HepG2 (cell line): ENCODE results near the gene RSL1D1. TPM values are rescaled to one million over a fixed set of nuclear protein-coding genes. Genes with fewer than 3 reads are reported as not detected.
A peak's percentile ranks its signal among the peaks of the same experiment; 100 is the strongest.

Source experiments
- ARNTL ChIP-seq: sonication (generic); formaldehyde crosslinking; IDR thresholded peaks from 2 replicates; pipeline ENCODE4 v1.4.0; 2020; ENCODE audit warnings: mild to moderate bottlenecking, missing genetic modification reagents
- ELF1 ChIP-seq: sonication (generic); formaldehyde crosslinking; IDR thresholded peaks from 2 replicates; pipeline ENCODE4 v1.4.0; 2020; ENCODE audit warnings: missing genetic modification reagents
- ELF4 ChIP-seq: sonication (generic); formaldehyde crosslinking; IDR thresholded peaks from 2 replicates; pipeline ENCODE4 v1.5.0; 2020; ENCODE audit warnings: missing genetic modification reagents, mild to moderate bottlenecking, moderate library complexity, borderline replicate concordance
- MBNL3 ChIP-seq: fragments of 250-450 bp; sonication (Bioruptor Pico); conservative IDR thresholded peaks from 2 replicates; pipeline ENCODE4 v1.8.0; 2022; ENCODE audit warnings: mild to moderate bottlenecking, inconsistent platforms
- NFE2 ChIP-seq: sonication (generic); formaldehyde crosslinking; IDR thresholded peaks from 2 replicates; pipeline ENCODE4 v1.4.0; 2020; ENCODE audit warnings: missing genetic modification reagents
- PAWR ChIP-seq: sonication (generic); formaldehyde crosslinking; IDR thresholded peaks from 2 replicates; pipeline ENCODE4 v1.4.0; 2020; ENCODE audit warnings: missing genetic modification reagents, mild to moderate bottlenecking, borderline replicate concordance
- RBM22 ChIP-seq: fragments of 200-400 bp; formaldehyde crosslinking; optimal IDR thresholded peaks from 2 replicates; pipeline ENCODE3; 2017; ENCODE audit warnings: mild to moderate bottlenecking, low read length, moderate library complexity
- RFXAP ChIP-seq: sonication (generic); formaldehyde crosslinking; IDR thresholded peaks from 2 replicates; pipeline ENCODE4 v1.4.0; 2020; ENCODE audit warnings: missing genetic modification reagents, borderline replicate concordance
- SP1 ChIP-seq, 2 experiments: fragments of 450-650 bp in 1 of 2; sonication (generic) in 1 of 2; formaldehyde crosslinking in 1 of 2; IDR thresholded peaks; 2 replicates each; pipeline versions ENCODE4 v1.4.0 to v1.6.1; 2016 to 2020; ENCODE audit warnings: missing genetic modification reagents in 1 of 2
- TBP ChIP-seq: sonication (generic); formaldehyde crosslinking; IDR thresholded peaks from 2 replicates; pipeline ENCODE4 v1.5.0; 2020; ENCODE audit warnings: missing genetic modification reagents
- ZFP37 ChIP-seq: sonication (generic); formaldehyde crosslinking; IDR thresholded peaks from 2 replicates; pipeline ENCODE4 v1.4.0; 2020; ENCODE audit warnings: missing genetic modification reagents, borderline replicate concordance
- ZNF432 ChIP-seq: sonication (generic); formaldehyde crosslinking; IDR thresholded peaks from 2 replicates; pipeline ENCODE4 v1.5.0; 2020; ENCODE audit warnings: missing genetic modification reagents, mild to moderate bottlenecking, borderline replicate concordance
- ZNF557 ChIP-seq: sonication (generic); formaldehyde crosslinking; IDR thresholded peaks from 2 replicates; pipeline ENCODE4 v1.4.0; 2020; ENCODE audit warnings: missing genetic modification reagents
- ZNF720 ChIP-seq: sonication (generic); formaldehyde crosslinking; IDR thresholded peaks from 2 replicates; pipeline ENCODE4 v1.4.0; 2020; ENCODE audit warnings: missing genetic modification reagents
- ZNF816 ChIP-seq: sonication (generic); formaldehyde crosslinking; IDR thresholded peaks from 2 replicates; pipeline ENCODE4 v1.8.0; 2022; ENCODE audit warnings: missing genetic modification reagents, mild to moderate bottlenecking, borderline replicate concordance
- polyA plus RNA-seq, 8 experiments: library from polyadenylated mRNA; depleted of rRNA in 3 of 8; stranded (reverse) in 7 of 8; unstranded in 1 of 8; fragments of >200 nt; fragmentation: Illumina TruSeq in 4 of 8; extraction: Trizol in 4 of 8; gene quantifications; 2 replicates each; pipeline versions ENCODE4 v1.2.1 to v1.2.3, GENCODE V29; 2011 to 2016; ENCODE audit warnings: low read depth in 4 of 8, missing spikeins in 1 of 8, mixed read lengths in 1 of 8; ENCODE audit not compliant: insufficient read depth in 1 of 8
- total RNA-seq, 5 experiments: library from RNA; depleted of rRNA; stranded (reverse); fragments of >200 nt; fragmentation: Illumina TruSeq; extraction: Trizol; gene quantifications; 2 replicates each; pipeline ENCODE4 v1.2.3, GENCODE V29; 2016; ENCODE audit warnings: low read depth in 1 of 5
- TF ChIP-seq, protein P1 (sequence below): sonication (generic); formaldehyde crosslinking; IDR thresholded peaks from 2 replicates; pipeline ENCODE4 v1.4.0; 2020; ENCODE audit warnings: missing genetic modification reagents, borderline replicate concordance
- TF ChIP-seq, protein P2 (sequence below): sonication (generic); formaldehyde crosslinking; IDR thresholded peaks from 2 replicates; pipeline ENCODE4 v1.5.1; 2020; ENCODE audit warnings: mild to moderate bottlenecking, missing genetic modification reagents, moderate library complexity
- TF ChIP-seq, protein P3 (sequence below): sonication (generic); formaldehyde crosslinking; IDR thresholded peaks from 2 replicates; pipeline ENCODE4 v1.4.0; 2020; ENCODE audit warnings: missing genetic modification reagents, borderline replicate concordance
- TF ChIP-seq, protein P4 (sequence below): sonication (generic); formaldehyde crosslinking; conservative IDR thresholded peaks from 2 replicates; pipeline ENCODE4 v1.8.0; 2022; ENCODE audit warnings: low read depth, missing genetic modification reagents
- TF ChIP-seq, protein P5 (sequence below): sonication (generic); formaldehyde crosslinking; IDR thresholded peaks from 2 replicates; pipeline ENCODE4 v1.5.0; 2020; ENCODE audit warnings: mild to moderate bottlenecking, missing genetic modification reagents, borderline replicate concordance

Gene RSL1D1
- total and polyA plus RNA-seq, 2 of the 13 experiments (the other 11 are each of a cell fraction or from before 2014, with no cell fraction given) = 187 to 343 TPM

DNA sequence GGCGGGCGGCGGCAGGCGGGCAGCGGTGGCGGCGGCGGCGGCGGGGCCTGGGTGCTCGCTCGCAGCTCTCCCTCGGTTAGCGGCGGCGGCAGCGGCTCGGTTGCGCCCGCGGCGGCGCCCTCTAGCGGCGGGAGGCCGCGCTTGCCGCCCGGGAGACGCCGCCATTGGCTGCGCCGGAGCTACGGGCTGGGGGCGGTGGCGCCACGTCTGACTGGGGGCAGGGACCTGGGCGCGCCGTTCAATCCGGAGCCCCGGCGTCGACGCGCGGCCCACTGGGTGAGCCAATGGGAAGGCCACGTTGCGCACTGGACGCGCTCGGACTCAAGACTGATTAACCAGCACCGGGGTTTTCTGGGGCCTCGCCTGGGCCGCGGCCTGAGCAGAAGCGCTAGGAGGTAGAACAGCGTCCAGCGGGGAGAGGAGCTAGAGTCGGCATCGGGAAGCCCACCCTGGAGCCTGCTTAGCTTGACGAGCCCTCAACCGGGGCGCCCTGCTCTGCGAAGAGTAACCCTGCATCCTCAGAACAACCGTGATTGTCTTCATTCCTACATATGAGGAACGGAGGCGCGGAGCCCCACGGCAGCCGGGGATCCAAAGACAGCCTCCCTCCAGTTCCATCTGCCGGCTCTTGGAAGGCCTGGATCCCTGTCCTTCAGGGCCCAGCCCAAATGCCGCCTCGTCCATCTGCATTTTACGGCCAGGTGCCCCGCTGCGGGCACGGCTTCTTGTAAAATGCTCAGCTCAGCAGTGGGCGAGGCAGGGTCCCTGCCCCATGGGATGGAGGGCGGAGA, 54.0 kb downstream of the RSL1D1 start, which contains the start of gene ZC3H7A (continued):
- TF ChIP-seq SP1 (IDR thresholded peaks at IDR 0.05) (no peak), SP1 (CRISPR knock-in tag; IDR thresholded peaks at IDR 0.05) (peak; percentile 87), ZNF432 (CRISPR knock-in tag) (no peak), TBP (CRISPR knock-in tag) (no peak), NFE2 (CRISPR knock-in tag) (no peak; the same call in none of the 2 replicates), RFXAP (peak; percentile 97), ARNTL (peak; percentile 79), RBM22 (no peak), PAWR (CRISPR knock-in tag) (peak; percentile 99), MBNL3 (no peak), ZNF557 (CRISPR knock-in tag) (peak; percentile 98), ZNF720 (no peak), ZNF816 (CRISPR knock-in tag) (peak; percentile 99), ZFP37 (peak; percentile 96), ELF1 (peak; percentile 62), ELF4 (no peak)
- TF ChIP-seq, protein P1, sequence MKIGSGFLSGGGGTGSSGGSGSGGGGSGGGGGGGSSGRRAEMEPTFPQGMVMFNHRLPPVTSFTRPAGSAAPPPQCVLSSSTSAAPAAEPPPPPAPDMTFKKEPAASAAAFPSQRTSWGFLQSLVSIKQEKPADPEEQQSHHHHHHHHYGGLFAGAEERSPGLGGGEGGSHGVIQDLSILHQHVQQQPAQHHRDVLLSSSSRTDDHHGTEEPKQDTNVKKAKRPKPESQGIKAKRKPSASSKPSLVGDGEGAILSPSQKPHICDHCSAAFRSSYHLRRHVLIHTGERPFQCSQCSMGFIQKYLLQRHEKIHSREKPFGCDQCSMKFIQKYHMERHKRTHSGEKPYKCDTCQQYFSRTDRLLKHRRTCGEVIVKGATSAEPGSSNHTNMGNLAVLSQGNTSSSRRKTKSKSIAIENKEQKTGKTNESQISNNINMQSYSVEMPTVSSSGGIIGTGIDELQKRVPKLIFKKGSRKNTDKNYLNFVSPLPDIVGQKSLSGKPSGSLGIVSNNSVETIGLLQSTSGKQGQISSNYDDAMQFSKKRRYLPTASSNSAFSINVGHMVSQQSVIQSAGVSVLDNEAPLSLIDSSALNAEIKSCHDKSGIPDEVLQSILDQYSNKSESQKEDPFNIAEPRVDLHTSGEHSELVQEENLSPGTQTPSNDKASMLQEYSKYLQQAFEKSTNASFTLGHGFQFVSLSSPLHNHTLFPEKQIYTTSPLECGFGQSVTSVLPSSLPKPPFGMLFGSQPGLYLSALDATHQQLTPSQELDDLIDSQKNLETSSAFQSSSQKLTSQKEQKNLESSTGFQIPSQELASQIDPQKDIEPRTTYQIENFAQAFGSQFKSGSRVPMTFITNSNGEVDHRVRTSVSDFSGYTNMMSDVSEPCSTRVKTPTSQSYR (CRISPR knock-in tag) = peak; percentile 78; the same call in 1 of the 2 replicates
- TF ChIP-seq, protein P2, sequence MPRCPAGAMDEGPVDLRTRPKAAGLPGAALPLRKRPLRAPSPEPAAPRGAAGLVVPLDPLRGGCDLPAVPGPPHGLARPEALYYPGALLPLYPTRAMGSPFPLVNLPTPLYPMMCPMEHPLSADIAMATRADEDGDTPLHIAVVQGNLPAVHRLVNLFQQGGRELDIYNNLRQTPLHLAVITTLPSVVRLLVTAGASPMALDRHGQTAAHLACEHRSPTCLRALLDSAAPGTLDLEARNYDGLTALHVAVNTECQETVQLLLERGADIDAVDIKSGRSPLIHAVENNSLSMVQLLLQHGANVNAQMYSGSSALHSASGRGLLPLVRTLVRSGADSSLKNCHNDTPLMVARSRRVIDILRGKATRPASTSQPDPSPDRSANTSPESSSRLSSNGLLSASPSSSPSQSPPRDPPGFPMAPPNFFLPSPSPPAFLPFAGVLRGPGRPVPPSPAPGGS (CRISPR knock-in tag) = peak; percentile 76; the same call in 1 of the 2 replicates
- TF ChIP-seq, protein P3, sequence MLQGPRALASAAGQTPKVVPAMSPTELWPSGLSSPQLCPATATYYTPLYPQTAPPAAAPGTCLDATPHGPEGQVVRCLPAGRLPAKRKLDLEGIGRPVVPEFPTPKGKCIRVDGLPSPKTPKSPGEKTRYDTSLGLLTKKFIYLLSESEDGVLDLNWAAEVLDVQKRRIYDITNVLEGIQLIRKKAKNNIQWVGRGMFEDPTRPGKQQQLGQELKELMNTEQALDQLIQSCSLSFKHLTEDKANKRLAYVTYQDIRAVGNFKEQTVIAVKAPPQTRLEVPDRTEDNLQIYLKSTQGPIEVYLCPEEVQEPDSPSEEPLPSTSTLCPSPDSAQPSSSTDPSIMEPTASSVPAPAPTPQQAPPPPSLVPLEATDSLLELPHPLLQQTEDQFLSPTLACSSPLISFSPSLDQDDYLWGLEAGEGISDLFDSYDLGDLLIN (CRISPR knock-in tag) = peak; percentile 95; the same call in 1 of the 2 replicates
- TF ChIP-seq, protein P4, sequence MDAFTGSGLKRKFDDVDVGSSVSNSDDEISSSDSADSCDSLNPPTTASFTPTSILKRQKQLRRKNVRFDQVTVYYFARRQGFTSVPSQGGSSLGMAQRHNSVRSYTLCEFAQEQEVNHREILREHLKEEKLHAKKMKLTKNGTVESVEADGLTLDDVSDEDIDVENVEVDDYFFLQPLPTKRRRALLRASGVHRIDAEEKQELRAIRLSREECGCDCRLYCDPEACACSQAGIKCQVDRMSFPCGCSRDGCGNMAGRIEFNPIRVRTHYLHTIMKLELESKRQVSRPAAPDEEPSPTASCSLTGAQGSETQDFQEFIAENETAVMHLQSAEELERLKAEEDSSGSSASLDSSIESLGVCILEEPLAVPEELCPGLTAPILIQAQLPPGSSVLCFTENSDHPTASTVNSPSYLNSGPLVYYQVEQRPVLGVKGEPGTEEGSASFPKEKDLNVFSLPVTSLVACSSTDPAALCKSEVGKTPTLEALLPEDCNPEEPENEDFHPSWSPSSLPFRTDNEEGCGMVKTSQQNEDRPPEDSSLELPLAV = peak; percentile 48; the same call in 1 of the 2 replicates
- TF ChIP-seq, protein P5, sequence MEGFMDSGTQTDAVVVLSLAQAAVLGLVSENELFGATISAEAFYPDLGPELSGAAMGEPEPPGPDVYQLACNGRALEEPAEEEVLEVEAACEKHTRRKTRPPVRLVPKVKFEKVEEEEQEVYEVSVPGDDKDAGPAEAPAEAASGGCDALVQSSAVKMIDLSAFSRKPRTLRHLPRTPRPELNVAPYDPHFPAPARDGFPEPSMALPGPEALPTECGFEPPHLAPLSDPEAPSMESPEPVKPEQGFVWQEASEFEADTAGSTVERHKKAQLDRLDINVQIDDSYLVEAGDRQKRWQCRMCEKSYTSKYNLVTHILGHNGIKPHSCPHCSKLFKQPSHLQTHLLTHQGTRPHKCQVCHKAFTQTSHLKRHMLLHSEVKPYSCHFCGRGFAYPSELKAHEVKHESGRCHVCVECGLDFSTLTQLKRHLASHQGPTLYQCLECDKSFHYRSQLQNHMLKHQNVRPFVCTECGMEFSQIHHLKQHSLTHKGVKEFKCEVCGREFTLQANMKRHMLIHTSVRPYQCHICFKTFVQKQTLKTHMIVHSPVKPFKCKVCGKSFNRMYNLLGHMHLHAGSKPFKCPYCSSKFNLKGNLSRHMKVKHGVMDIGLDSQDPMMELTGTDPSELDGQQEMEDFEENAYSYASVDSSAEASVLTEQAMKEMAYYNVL (CRISPR knock-in tag) = peak; percentile 83
